HL-60 (cell line): ENCODE measurements around the gene CLCNKA.
"Not testable (repeated sequence)": the region's sequence is repeated elsewhere in the genome, so short reads cannot be mapped to it uniquely, and the experiment has no call there.

ENCODE experiments used
- DNase-seq, 2 experiments: peaks; one replicate each; pipeline ENCODE4 v3.0.0-alpha.2; 2010 to 2020; ENCODE audit warnings: low read depth in 1 of 2, low spot score in 1 of 2
- H3K27ac ChIP-seq: fragments of 250-450 bp; sonication (Bioruptor Pico); replicated peaks from 2 replicates; pipeline ENCODE4 v1.5.1; 2020; ENCODE audit warnings: mild to moderate bottlenecking, moderate library complexity
- H3K27me3 ChIP-seq: fragments of 250-450 bp; sonication (Bioruptor Pico); 2 replicates; pipeline ENCODE4 v1.5.1; 2021; ENCODE audit warnings: mild to moderate bottlenecking, moderate library complexity; ENCODE audit not compliant: insufficient read depth, poor library complexity, severe bottlenecking
- H3K4me3 ChIP-seq: replicated peaks from 2 replicates; pipeline ENCODE4 v1.5.1; 2011; ENCODE audit warnings: mild to moderate bottlenecking, control low read depth, low read length; ENCODE audit not compliant: insufficient read depth
- CTCF ChIP-seq: IDR thresholded peaks from one replicate; pipeline ENCODE4 v1.5.1; 2011; ENCODE audit warnings: low read length, control low read depth, inconsistent platforms; ENCODE audit not compliant: insufficient read depth
- GABPA ChIP-seq: IDR thresholded peaks from 2 replicates; pipeline ENCODE4 v1.6.1; 2012; ENCODE audit warnings: low read depth
- POLR2AphosphoS5 ChIP-seq: IDR thresholded peaks from 2 replicates; pipeline ENCODE4 v1.6.1; 2012; ENCODE audit warnings: low read depth
- REST ChIP-seq: IDR thresholded peaks from 2 replicates; pipeline ENCODE4 v1.6.1; 2012; ENCODE audit warnings: low read depth; ENCODE audit not compliant: insufficient replicate concordance
- SPI1 ChIP-seq: IDR thresholded peaks from 2 replicates; pipeline ENCODE4 v1.6.1; 2012; ENCODE audit warnings: low read depth, mild to moderate bottlenecking, borderline replicate concordance

Gene CLCNKA

GRCh38 chr1:15974855-15975254, 47.0 kb upstream of the CLCNKA start:
- Histone ChIP-seq H3K27me3 (no peaks in the 10 kb centered on the region), H3K4me3 (peak overlapping the region; percentile 91), H3K27ac (no peak overlapping the region; the same call in 1 of the 2 replicates)
- no peak for TF ChIP-seq CTCF
- TF ChIP-seq POLR2AphosphoS5, result no peak
- TF ChIP-seq GABPA, result no peak
- TF ChIP-seq REST, result no peak
- TF ChIP-seq SPI1, result no peak
- no peak for DNase-seq

GRCh38 chr1:15975358-15975804, 46.5 kb upstream of the CLCNKA start:
- TF ChIP-seq POLR2AphosphoS5 (no peak), CTCF (no peak), REST (no peak)
- DNase-seq, result peak; percentile 19 to 36
- Histone ChIP-seq H3K27me3 (no peaks in the 10 kb centered on the region), H3K4me3 (peak overlapping the region; percentile 91), H3K27ac (no peak overlapping the region; the same call in 1 of the 2 replicates)

- H3K27me3 ChIP-seq, result no peaks in the 10 kb centered on the region
- peak; percentile 81 to 92 for DNase-seq
- H3K27ac ChIP-seq, result peak within 1 kb of the TSS; percentile 82
- TF ChIP-seq GABPA (peak; percentile 72), REST (no peak), POLR2AphosphoS5 (peak; percentile 56; the same call in 1 of the 2 replicates), SPI1 (peak; percentile 6; the same call in 1 of the 2 replicates), CTCF (no peak)
- H3K4me3 ChIP-seq, result peak within 1 kb of the TSS; percentile 91
Measured at GRCh38 chr1:15975805-15976680, 45.8 kb upstream of the CLCNKA start, which contains the start of gene ZBTB17. ZBTB17 (minus strand) TSS chr1:15976101; CDS start chr1:15948495, 27,606 bp downstream.

- not testable (repeated sequence) for H3K27ac ChIP-seq, DNase-seq, H3K4me3 ChIP-seq, H3K27me3 ChIP-seq
Measured at GRCh38 chr1:15977947-15978346, 43.9 kb upstream of the CLCNKA start.
